Measurements from ENCODE around the gene RREB1.
"Not testable (repeated sequence)": the region's sequence is repeated elsewhere in the genome, so short reads cannot be mapped to it uniquely, and the experiment has no call there.

RREB1 gene

GRCh38 chr6:7268816-7269555 lies 161.2 kb downstream of the RREB1 start:
- DNase-seq, result no peak

GRCh38 chr6:7269816-7270215 lies 162.1 kb downstream of the RREB1 start:
- no peak for DNase-seq

GRCh38 chr6:7270320-7271204 lies 162.8 kb downstream of the RREB1 start:
- no peak for DNase-seq

- no peak for DNase-seq
Observed at GRCh38 chr6:7271205-7271534, 163.4 kb downstream of the RREB1 start.

- DNase-seq, result no peak
Observed at GRCh38 chr6:7273709-7274108, 165.9 kb downstream of the RREB1 start.

GRCh38 chr6:7274525-7274924 lies 166.8 kb downstream of the RREB1 start:
- DNase-seq, result not testable (repeated sequence)

GRCh38 chr6:7276199-7276524 lies 168.4 kb downstream of the RREB1 start:
- no peak for DNase-seq

- DNase-seq, result no peak
Observed at GRCh38 chr6:7282097-7282906, 174.5 kb downstream of the RREB1 start.

- DNase-seq, result no peak
Observed at GRCh38 chr6:7283676-7284075, 175.9 kb downstream of the RREB1 start.

GRCh38 chr6:7285416-7285815 lies 177.7 kb downstream of the RREB1 start:
- DNase-seq, result no peak

- DNase-seq, result no peak
Observed at GRCh38 chr6:7290079-7290478, 182.3 kb downstream of the RREB1 start.

- DNase-seq, result no peak
Observed at GRCh38 chr6:7292596-7293255, 185.0 kb downstream of the RREB1 start.

- DNase-seq, result no peak
Observed at GRCh38 chr6:7295916-7296315, 188.2 kb downstream of the RREB1 start.

- DNase-seq, result no peak
Observed at GRCh38 chr6:7296602-7297001, 188.8 kb downstream of the RREB1 start.

GRCh38 chr6:7298113-7298512 lies 190.4 kb downstream of the RREB1 start:
- no peak for DNase-seq

- no peak for DNase-seq
Observed at GRCh38 chr6:7300926-7301325, 193.2 kb downstream of the RREB1 start.
